GM18505 (cell line): ENCODE data around the gene SH3PXD2A.

Experiments used
- ATAC-seq: cut with Tn5 transposase; IDR thresholded peaks from one replicate; pipeline ENCODE4 v1.9.1; 2021; ENCODE audit not compliant: unreplicated experiment
- POLR2A ChIP-seq: IDR thresholded peaks from 4 replicates; pipeline ENCODE4 v1.6.1; 2011; ENCODE audit warnings: borderline replicate concordance; ENCODE audit not compliant: insufficient read depth, insufficient read length; ENCODE audit errors: extremely low read depth

SH3PXD2A gene

GRCh38 chr10:103605359-103606096, 249.8 kb downstream of the SH3PXD2A start:
- TF ChIP-seq POLR2A = no peak

GRCh38 chr10:103603382-103603781, 252.0 kb downstream of the SH3PXD2A start:
- no peak for TF ChIP-seq POLR2A
- ATAC-seq = no peak

More at GRCh38 chr10:103605359-103606096, 249.8 kb downstream of the SH3PXD2A start:
- ATAC-seq = no peak

GRCh38 chr10:103602852-103603155, 252.6 kb downstream of the SH3PXD2A start:
- ATAC-seq = no peak
- TF ChIP-seq POLR2A = no peak

- no peak for TF ChIP-seq POLR2A
Observed at GRCh38 chr10:103602028-103602851, 253.1 kb downstream of the SH3PXD2A start.

GRCh38 chr10:103600956-103601569, 254.3 kb downstream of the SH3PXD2A start:
- ATAC-seq = no peak
- TF ChIP-seq POLR2A = no peak

More at GRCh38 chr10:103602028-103602851, 253.1 kb downstream of the SH3PXD2A start:
- no peak for ATAC-seq

GRCh38 chr10:103600325-103600724, 255.1 kb downstream of the SH3PXD2A start:
- TF ChIP-seq POLR2A = no peak
- ATAC-seq = no peak

GRCh38 chr10:103599907-103600306, 255.5 kb downstream of the SH3PXD2A start:
- ATAC-seq = no peak
- no peak for TF ChIP-seq POLR2A

- ATAC-seq = no peak
Observed at GRCh38 chr10:103599211-103599610, 256.2 kb downstream of the SH3PXD2A start.

GRCh38 chr10:103598654-103599115, 256.7 kb downstream of the SH3PXD2A start:
- ATAC-seq = no peak
- TF ChIP-seq POLR2A = no peak

More at GRCh38 chr10:103599211-103599610, 256.2 kb downstream of the SH3PXD2A start:
- TF ChIP-seq POLR2A = no peak

GRCh38 chr10:103597003-103597402, 258.4 kb downstream of the SH3PXD2A start:
- ATAC-seq = no peak

GRCh38 chr10:103595933-103596726, 259.2 kb downstream of the SH3PXD2A start:
- TF ChIP-seq POLR2A = no peak
- ATAC-seq = no peak

More at GRCh38 chr10:103597003-103597402, 258.4 kb downstream of the SH3PXD2A start:
- TF ChIP-seq POLR2A = no peak

GRCh38 chr10:103593022-103593570, 262.3 kb downstream of the SH3PXD2A start:
- ATAC-seq = no peak

More at GRCh38 chr10:103593022-103593570, 262.3 kb downstream of the SH3PXD2A start:
- TF ChIP-seq POLR2A = no peak
